ENCODE results near the gene BICRAL. TPM values are rescaled to one million over a fixed set of nuclear protein-coding genes. Genes with fewer than 3 reads are reported as not detected.

BICRAL gene
- total and polyA plus RNA-seq, 2 of the 4 experiments (the other 2 are of a cell fraction): 4.0 to 6.1 TPM

DNA sequence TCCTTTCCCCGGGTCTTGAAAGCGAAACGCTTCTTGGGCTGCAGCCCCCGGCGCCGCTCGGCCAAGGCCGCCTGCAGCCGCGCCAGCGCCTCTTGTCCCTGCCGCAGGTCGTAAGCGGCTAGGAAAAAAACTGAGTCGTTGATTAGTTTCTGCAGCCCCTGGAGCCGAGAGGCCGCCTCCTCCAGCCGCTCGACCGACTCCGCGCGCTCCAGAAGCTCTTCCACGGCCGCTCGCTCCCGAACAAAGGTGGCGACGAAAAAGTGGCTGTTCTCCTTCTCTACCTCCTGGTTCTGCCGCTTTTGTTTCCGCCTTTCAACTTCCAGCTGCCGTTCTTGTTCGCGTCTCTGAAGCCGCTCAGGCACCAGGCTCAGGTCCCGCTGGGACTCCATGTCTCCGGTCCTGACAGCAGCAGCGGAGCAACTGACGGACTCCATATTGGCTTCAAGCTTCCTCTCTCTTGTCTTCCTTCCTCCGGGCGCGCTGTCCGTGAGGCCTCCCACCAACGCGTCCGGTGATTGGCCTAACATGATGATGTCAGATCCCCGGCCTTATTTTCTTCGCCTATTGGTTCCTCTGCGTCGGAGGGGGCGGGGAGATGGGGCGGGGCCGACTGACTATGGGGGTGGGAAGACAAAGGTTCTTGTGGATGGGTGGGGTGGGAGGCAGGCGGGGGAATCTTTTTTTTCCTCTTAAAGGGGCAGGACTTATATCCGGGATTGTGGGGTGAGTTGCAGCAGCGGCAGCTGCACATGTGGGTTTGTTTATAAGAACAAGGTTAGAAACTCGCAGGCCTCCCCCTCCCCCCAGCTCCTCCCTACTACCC is 36.0 kb upstream of the BICRAL start, which contains the start of gene TBCC (continued):
- no peak for TF ChIP-seq ELK1 (IDR thresholded peaks at IDR 0.05; ENCODE audit: borderline replicate concordance, low read depth, low read length)
- TF ChIP-seq MAFK (IDR thresholded peaks at IDR 0.05; ENCODE audit: low read depth, low read length): no peak
